IMR-90 (cell line): Measurements from ENCODE around the gene TNFAIP8L1.

Experiments
- CTCF ChIP-seq: conservative IDR thresholded peaks from 2 replicates; pipeline ENCODE4 v1.5.1; 2012; ENCODE audit warnings: mild to moderate bottlenecking, low read depth, low read length, improper control_type of control experiment
- FOS ChIP-seq: fragments of 150-350 bp; IDR thresholded peaks from 2 replicates; pipeline ENCODE4 v1.6.1; 2016; ENCODE audit warnings: low read depth, low read length
- POLR2A ChIP-seq: IDR thresholded peaks from 2 replicates; pipeline ENCODE4 v1.6.1; 2012; ENCODE audit warnings: mild to moderate bottlenecking, low read depth, low read length

- TF ChIP-seq CTCF (no peak), FOS (no peak), POLR2A (no peak)
These were observed 54.3 kb downstream of the TNFAIP8L1 start for GRCh38 chr19:4693471-4694121.
